Stimulated activated CD8-positive, alpha-beta memory T cell treated with anti-CD3 and anti-CD28 coated beads, Interleukin-12 subunit alpha, Interleukin-12 subunit beta, amount 100 ng/mL, for 4 hours (primary cell): ENCODE data around the gene MMEL1.

Experiments used
- DNase-seq: peaks from one replicate; pipeline ENCODE4 v3.0.0-alpha.2; 2020; ENCODE audit warnings: low read depth

MMEL1 gene

DNA sequence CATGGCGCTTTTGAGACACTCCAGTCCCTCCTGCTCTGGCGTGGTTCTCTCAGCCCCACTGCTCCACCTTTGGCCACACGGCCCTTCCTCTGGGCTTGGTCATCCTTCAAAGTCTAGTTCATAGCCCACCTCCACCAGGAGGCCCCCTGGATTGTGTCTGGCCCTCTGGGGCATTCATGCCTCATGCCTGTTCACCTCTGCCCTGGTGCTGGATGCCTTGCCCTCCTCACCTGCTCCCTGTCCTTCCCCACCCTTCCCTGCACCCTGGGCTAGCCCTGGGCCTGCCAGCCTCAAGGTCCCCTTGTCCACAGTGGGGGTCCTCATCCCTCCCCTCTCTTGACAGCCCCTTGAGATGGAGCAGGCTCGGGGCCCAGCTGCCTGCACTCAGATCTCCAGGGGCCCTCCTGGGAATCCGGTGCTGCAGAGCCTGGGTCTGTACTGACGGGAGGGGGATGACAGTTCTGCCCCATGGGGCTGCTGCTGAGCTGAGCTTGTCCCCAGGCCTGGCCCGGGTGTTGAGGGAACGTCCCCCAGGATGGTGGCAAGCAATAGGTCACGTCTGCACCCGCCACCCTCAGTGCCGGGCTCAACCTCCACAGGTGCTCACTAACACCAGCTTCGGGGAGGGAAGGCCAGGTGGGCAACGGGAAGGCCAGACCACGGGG, 27.8 kb downstream of the MMEL1 start:
- DNase-seq: no peak

DNA sequence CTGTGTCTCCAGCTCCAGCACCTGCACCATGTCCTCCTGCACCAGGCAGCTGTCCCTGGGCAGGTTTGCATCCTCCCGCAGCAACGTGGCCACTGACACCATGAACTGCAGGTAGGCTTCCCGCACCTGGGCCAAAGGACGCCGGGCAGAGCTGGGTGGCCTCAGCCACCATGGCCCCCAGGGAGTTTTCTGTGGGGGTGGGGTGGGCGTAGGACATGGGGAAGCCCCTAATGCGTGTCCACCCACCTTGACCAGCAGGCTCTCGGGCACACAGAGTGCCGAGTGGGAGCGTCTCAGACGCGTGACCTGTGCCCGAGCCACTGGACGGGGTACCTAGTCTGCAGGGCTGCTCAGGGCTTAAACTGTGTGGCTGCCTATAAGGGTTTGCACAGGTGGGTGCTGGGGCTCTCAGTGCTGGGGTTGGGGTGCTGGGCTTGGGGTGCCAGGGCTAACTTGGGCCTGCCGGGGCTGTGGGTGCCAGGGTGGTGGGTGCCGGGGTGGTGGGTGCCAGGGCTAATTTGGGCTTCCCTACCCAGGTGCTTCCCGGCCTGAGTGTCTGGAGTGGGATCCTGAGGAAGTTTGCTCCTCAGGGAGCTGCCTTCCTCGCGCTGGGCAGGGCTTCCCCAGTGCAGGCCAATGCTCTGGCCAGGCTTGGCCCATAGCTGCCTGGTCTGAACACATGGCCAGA, 28.5 kb downstream of the MMEL1 start:
- no peak for DNase-seq

DNA sequence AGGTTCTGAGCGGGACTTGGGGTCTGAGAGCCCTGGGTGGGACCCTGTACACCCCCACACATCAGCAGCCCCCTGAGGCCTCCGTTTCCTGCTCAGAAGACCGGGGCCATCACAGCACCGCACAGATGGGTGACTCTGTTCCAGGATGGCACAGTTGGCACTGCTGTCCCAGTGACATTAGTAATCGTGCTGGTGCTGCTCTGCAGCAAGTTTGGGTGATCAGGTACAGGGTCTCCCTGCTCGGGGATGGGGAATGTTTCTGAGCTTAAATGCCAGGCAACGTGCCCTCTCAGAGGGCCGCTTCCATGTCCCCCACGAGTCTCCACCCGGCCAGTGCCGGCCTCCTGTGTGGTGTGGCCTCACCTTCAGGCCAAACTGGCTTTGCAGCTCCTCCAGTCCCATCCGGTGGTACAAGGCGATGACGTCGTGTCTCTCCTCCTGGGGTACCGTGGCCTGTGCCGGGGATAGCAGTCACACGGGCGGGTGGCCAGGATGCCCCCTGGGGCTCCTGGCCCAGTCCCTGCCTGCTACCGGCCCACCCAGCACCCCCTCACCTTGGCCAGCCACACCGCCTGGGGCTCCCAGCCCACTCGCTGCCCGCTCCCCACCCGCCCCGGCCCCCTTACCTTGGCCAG, 29.2 kb downstream of the MMEL1 start:
- no peak for DNase-seq

DNA sequence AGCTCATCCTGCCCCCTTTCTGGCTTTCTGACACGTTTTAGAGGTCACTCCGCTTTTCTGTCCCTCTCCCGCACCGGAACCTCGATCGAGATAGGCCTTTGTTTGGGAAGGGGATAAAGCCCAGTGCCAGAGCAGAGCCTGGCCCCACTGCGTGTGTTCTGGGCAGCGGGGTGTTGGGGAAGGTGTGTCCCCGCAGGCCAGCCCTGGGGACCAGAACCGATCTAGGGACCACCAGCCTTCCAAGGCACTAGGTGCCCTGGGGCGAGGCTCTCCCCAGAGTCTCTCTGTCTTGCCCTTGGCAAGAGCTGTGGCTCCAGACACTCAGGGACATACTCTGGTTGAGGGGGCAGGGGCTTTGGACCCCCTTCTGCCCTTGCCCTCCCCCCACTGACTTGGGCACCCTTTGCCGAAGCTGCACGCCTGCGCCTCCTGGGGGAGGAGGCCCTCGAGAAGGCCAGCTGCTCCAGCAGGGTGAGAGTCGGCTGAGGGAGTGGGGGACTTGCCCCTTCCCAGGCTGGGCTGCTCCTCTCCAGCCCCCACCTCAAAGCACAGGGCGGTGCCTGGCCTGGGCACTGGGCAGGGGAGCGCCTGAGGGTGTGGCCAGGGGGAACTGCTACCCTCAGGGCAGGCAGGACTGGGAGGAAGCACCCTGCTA, 29.8 kb downstream of the MMEL1 start:
- DNase-seq: no peak

GRCh38 chr1:2602311-2602835, 30.4 kb downstream of the MMEL1 start:
- no peak for DNase-seq

- DNase-seq: no peak
Observed at GRCh38 chr1:2601721-2602303, 31.0 kb downstream of the MMEL1 start.

DNA sequence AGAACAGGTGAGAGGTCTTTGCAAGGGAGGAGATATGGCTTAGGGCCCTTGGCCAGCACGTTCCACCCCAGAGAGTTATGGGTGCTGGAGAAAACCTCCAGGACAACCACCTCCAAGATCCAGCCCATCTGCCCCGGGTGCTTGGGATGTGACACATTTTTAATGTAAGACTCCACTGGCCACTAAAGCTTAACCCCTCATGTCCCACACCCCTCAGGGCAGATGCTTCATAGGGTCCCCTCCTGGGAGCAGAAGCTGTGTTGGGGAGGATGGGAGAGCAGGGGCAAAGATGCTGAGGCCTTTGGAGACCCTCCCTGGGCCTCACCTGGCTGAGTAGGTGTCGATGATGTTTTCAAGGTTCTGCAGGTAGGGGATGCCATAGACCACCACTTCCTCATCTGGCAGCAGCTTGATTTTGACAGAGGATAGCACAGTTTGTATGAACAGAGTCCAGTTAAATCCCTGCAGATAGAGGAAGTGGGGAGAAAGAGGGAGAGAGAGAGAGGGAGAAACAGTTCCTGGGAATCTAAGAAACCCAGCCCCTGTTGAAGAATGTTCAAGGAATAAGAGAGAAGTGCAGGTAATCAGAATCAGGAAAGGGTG, 34.4 kb downstream of the MMEL1 start:
- DNase-seq: no peak

DNA sequence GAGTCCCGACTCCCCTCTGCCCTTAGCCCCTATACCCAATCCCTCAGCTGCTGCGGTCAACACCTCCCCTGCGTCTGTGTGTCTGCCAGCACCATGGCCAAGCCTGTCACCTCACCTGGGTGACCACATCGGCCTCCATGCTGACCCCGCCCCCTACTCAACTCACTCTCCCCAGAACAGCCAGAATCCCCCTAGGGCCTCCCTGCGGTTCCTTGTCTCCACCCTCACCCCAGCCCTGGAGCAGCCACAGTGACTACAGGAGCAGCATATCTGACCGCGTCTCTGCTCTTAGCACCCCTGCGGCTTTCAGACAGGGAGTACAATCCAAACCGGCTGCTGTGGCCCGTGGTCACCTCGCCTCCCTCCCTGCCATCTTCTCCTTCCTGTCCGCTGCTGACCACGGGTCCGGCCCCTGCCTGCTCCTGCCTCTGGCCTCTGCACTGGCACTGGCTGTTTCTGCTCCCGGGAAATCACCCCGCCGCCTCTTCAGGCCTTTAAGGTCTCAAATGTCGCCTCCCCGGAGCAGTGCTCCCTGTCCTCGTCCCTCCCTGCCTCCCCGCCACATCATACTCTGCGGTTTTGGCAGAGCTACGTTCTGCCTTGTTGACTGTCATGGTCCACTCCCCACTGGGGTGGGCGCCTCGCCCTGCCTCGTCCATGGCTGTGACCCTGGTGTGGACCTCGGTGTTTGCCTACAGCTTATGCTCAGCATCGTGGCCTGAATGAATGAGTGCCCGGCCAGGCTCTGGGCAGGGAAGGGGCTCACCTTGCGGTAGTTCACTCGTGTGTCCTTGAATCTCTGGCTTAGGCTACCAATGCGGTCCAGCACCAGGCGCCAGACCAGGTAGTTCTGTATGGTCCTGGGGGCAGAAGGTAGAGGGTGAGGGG, 35.1 kb downstream of the MMEL1 start:
- no peak for DNase-seq

DNA sequence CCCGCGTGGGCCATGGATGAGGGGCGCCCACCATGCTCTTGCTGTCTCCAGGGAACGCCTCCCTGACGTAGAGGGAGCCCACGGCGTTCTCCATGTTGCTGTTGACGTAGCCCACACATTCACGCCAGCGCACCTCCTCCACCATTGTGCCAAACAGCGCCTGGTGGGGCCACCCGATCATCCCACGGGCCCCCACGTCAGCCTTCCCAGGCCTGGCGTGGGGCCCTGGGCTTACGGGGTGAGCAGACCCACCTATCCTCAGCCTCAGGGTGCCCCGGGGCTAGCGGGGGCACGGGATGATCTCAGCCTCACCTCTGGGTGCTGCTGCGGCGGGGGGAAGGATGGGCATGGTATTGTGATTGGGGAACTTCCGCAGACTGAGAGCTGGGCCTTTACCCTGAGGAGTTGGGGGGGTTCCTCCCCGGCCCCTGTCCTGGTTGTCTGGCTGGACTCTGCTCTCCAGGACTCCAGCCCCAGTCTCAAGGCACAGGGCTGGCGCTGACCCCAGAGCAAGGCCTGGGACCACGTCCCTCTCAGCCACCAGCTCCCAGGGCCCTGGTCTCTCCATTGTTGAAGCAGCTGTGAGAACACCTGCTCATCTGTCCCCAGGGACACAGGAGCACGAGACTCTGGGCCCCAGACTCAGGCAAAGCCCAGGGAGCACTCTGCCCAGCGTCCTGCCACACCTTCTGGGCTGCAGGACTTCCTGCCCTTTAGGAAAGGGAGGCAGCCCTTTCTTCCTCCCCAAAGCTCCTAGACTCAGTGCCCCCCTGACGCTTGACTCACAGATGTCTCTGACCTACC, 36.1 kb downstream of the MMEL1 start:
- no peak for DNase-seq

DNA sequence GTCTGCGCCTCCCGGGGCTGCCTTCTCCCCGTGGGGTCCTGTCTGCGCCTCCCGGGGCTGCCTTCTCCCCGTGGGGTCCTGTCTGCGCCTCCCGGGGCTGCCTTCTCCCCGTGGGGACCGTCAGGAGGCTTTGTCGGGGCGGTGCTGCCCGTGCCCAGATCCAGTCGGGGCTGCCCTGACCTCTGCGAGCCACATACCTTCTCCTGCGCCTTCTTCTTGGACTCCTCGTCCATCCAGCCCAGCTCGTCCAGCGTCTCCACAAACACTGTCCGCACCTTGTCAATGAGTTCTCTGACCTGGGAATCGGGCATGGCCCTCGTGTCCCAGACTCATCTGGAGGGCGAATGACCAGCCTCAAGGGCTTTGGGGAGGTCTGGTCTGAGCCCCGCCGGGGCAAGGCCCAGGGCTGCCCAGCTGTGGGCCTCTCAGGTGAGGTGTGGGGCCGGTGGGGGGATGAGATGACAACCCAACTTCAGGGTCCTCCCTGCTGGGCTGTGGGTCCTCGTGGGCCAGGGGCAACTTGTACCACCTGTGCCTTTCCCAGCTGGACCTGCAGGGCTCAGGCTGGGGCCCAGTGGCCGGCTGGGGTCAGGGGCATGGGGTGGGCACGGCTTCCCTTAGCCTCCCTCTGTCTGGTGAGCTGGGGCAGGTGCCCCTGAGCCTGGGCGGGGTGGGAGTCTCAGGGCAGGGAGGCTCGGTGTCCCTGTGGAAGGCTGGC, 36.8 kb downstream of the MMEL1 start:
- no peak for DNase-seq

DNA sequence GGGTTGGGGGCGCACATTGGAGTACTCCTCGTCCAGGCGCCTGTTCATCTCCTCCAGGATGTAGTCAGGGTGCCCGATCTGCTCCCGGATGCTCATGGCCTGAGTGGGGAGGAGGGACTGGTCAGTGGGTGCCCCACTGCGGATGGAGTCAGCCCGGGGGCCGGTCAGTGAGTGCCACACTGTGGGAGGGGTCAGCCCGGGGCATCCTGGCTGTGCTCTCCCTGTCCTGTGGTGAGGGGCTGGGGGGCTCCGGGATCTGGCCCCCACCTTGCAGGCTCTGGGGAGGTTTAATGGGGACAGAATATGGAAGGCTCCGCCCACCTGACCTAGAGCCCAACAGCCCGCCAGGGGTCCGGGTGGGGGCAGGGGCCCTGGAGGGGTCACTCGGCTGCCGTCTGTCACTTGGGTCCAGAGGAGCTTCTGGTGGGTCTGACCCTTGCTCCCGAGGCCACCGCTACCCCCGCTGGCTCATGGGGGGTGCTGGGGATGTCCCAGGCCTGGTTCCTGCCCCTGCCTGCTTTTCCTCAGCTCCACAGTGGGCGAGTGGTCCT, 37.5 kb downstream of the MMEL1 start:
- DNase-seq: no peak

DNA sequence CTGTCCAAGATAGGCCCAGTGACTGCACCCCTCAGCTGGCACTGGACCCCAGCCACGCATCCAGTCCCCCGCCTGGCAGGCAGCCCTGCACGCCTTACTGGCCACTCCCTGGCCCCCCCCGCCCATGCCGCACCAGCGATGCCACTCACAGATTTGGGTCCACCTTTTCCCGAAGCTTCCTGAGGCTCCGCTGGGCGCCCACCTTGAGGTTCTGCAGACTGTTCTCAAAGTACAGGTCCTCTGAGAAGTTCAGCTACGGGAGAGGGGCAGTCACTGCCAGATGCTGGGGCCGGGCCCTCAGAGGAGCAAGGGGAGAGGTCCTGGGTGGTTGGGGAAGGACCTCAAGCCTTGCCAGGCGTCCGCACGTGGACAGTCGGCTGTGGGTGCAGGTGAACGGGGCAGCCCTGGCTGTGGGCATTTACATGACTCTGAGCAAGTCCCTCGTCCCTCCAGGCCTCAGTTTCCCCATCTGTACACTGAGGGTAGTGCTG, 38.1 kb downstream of the MMEL1 start:
- no peak for DNase-seq

DNA sequence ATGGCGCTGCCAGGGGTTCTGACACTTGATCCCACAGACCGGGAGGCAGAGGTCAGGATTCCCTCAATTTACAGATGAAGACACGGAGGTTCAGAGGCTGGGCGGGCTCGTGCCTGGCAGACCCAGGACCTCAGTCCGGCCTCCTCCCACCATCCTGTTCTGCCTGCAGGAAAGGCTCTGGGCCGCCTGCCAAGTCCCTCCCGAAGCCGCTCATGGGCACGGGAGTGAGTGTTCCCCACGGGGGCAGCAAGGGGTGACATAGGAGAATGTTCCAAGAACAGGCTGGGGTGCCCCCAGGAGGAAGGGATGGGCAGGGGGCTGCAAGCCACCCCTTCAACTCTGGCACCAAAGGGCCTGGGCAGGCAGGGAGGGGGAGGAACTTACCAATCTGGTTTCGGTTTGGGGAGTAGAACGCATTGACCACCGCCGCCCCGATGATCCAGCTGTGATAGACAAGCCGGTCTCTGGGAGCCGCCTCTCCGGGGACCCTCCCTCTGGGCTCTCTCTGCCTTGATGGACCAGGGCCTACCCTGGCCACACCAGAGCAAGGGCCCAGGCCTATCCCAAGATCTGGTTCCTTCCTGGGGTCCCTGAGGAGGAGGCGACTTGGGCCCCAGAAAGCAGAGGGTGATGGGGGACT, 38.7 kb downstream of the MMEL1 start:
- DNase-seq: no peak

GRCh38 chr1:2593251-2593878, 39.5 kb downstream of the MMEL1 start:
- DNase-seq: no peak

- no peak for DNase-seq
Observed at GRCh38 chr1:2592672-2593071, 40.1 kb downstream of the MMEL1 start.

DNA sequence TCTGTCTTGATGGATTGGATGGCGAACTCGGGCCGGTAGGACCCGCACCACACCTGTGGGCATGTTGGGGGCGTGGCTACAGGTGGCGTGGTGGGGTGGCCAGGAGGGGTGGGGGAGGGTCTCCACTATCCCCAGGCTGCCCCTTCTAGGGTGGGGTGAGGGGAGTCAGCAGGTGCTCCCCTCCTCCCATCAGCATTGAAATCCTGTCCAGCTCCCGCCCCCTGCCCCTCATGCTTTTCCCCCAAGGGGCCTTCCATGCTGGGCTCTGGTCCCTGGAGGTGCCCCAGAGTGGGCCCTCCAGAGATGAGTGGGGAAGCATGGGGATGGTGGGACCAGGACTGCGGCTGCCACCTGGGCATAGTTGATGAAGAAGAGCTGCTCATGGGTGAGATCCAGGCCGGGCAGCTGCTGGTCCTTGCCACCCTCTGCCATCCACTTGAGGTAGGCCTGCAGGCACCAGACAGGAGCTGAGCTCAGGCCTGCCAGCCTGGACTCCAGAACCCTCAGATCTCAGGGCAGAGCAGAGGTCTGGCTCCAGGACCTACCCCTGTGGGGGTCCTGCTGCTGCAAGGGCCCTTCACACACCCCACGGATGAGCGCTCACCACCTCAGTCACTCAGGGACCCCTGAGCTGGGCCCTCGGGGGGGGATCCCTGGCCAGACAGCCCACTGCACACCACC, 41.1 kb downstream of the MMEL1 start:
- no peak for DNase-seq

- DNase-seq: no peak
Observed at GRCh38 chr1:2591233-2591580, 41.6 kb downstream of the MMEL1 start.
